RWPE2 (cell line): ENCODE measurements around the gene RPL27.
"Not testable (repeated sequence)": the region's sequence is repeated elsewhere in the genome, so short reads cannot be mapped to it uniquely, and the experiment has no call there.

ENCODE experiments used
- ATAC-seq: fragments of 200-7000 bp; cut with Tn5 transposase; 3 replicates; pipeline ENCODE4 v1.9.1; 2021; ENCODE audit warnings: low read depth
- DNase-seq: peaks from one replicate; pipeline ENCODE4 v3.0.0-alpha.2; 2020; ENCODE audit warnings: low spot score
- H3K27ac ChIP-seq: fragments of 450-650 bp; 2 replicates; pipeline ENCODE4 v1.5.1; 2017; ENCODE audit warnings: mild to moderate bottlenecking; ENCODE audit not compliant: poor library complexity, severe bottlenecking
- H3K27me3 ChIP-seq: fragments of 250-450 bp; sonication (Bioruptor Pico); 2 replicates; pipeline ENCODE4 v1.5.1; 2021; ENCODE audit warnings: mild to moderate bottlenecking, moderate library complexity; ENCODE audit not compliant: insufficient read depth, poor library complexity, severe bottlenecking
- H3K36me3 ChIP-seq: fragments of 250-450 bp; sonication (Bioruptor Pico); 2 replicates; pipeline ENCODE4 v1.5.1; 2020; ENCODE audit warnings: low read depth, mild to moderate bottlenecking, moderate library complexity
- H3K4me1 ChIP-seq: fragments of 250-450 bp; sonication (Bioruptor Pico); 2 replicates; pipeline ENCODE4 v1.5.1; 2021; ENCODE audit warnings: mild to moderate bottlenecking, moderate library complexity; ENCODE audit not compliant: insufficient read depth, poor library complexity, severe bottlenecking
- H3K4me3 ChIP-seq: fragments of 250-450 bp; sonication (Bioruptor Pico); 2 replicates; pipeline ENCODE4 v1.5.1; 2021; ENCODE audit warnings: mild to moderate bottlenecking, moderate library complexity; ENCODE audit not compliant: severe bottlenecking
- H3K9me3 ChIP-seq: fragments of 250-450 bp; sonication (Bioruptor Pico); 2 replicates; pipeline ENCODE4 v1.5.1; 2021; ENCODE audit warnings: mild to moderate bottlenecking, moderate library complexity; ENCODE audit not compliant: severe bottlenecking
- TF ChIP-seq, protein P1 (sequence below): fragments of 450-650 bp; IDR thresholded peaks from one replicate; pipeline ENCODE4 v1.5.1; 2017; ENCODE audit warnings: mild to moderate bottlenecking, moderate library complexity; ENCODE audit not compliant: poor library complexity, severe bottlenecking

Gene RPL27

DNA sequence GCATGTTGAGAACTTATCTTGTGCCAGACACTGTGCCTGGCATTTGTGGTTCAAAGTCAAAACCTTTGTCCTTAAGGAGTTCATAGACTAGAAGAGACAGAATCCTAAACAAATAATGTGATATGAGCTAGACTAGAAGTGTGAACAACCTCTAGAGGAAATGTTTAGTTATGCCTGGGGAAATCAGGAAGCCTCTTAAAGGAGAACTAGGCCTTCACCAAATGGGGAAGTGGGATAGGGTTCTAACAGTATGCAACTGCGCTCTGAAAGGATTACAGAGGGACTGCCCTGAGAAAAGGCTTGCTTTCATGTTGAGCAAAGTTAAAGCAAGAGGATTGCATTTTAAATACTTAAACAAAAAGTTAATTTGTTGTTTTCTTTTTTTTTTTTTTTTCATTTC is 13.0 kb upstream of the RPL27 start:
- DNase-seq: no peak
- peaks cover 23% of the 10 kb centered on the region for H3K4me1 ChIP-seq
- no peak for ATAC-seq
- H3K4me3 ChIP-seq: no peak overlapping the region
- peaks cover 59% of the 10 kb centered on the region for H3K36me3 ChIP-seq
- no peak overlapping the region for H3K27ac ChIP-seq
- TF ChIP-seq, protein P1, sequence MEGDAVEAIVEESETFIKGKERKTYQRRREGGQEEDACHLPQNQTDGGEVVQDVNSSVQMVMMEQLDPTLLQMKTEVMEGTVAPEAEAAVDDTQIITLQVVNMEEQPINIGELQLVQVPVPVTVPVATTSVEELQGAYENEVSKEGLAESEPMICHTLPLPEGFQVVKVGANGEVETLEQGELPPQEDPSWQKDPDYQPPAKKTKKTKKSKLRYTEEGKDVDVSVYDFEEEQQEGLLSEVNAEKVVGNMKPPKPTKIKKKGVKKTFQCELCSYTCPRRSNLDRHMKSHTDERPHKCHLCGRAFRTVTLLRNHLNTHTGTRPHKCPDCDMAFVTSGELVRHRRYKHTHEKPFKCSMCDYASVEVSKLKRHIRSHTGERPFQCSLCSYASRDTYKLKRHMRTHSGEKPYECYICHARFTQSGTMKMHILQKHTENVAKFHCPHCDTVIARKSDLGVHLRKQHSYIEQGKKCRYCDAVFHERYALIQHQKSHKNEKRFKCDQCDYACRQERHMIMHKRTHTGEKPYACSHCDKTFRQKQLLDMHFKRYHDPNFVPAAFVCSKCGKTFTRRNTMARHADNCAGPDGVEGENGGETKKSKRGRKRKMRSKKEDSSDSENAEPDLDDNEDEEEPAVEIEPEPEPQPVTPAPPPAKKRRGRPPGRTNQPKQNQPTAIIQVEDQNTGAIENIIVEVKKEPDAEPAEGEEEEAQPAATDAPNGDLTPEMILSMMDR: no peak
- H3K27me3 ChIP-seq: no peaks in the 10 kb centered on the region
- H3K9me3 ChIP-seq: no peaks in the 10 kb centered on the region

DNA sequence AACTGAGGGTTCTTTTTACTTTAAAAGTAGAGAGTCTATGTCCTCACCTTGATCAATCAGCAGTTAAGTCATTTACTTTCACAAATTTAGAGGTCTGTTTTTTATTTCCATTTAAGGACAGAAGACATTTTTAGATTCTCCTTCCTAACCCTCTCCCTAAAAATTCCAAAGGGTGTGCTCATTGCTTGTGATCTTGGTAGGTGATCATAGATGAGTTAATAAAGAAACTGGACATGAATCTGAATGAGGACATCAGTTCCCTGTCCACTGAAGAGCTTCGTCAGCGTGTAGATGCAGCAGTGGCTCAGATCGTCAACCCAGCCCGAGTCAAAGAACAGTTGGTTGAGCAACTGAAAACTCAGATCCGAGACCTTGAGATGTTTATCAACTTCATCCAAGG is 9.1 kb upstream of the RPL27 start:
- no peak for DNase-seq
- Histone ChIP-seq H3K36me3 (peaks cover 70% of the 10 kb centered on the region), H3K4me3 (no peak overlapping the region), H3K27me3 (no peaks in the 10 kb centered on the region), H3K27ac (peak overlapping the region; percentile 99), H3K9me3 (no peaks in the 10 kb centered on the region), H3K4me1 (peaks cover 31% of the 10 kb centered on the region)
- TF ChIP-seq, protein P1: no peak
- no peak; the same call in 2 of the 3 replicates for ATAC-seq

DNA sequence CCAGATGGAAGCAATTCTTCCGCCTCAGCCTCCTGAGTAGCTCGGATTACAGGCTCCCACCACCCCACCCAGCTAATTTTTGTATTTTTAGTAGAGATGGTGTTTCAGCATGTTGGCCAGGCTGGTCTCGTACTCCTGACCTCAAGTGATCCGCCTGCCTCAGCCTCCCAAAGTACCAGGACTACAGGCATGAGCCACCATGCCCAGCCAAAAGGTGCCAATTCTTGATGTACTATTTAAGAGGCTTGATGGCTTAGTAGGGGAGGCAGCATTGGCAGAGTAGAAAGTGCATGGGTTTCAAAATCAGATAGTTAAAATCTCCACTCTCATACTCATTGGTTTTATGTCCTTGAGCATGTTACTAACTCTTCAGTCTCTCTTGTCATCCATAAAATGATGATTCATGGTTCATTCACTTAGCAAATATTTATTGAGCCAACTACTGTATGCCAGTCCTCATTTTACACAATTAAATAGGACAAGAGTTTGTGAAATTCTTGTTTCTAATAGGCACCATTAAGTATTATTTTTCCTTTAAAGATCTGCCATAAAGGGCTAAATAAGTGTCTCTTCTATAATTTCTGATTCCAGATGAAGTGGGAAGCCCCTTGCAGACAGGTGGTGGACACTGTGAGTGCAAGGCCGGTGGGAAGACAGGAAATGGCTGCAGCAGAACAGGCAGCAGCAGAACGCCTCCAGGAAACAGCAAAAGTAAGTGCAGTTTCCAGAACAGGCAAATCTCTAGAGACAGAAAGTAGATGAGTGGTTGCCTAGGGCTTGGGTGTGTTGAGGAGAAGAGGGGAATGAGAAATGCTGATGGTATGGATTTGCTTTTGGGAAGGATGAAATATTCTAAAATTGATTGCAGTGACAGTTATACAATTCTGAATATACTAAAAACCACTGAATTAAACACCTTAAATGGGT is 8.2 kb upstream of the RPL27 start:
- ATAC-seq (peak; percentile 83), DNase-seq (no peak)
- no peaks in the 10 kb centered on the region for H3K27me3 ChIP-seq
- H3K27ac ChIP-seq: peak overlapping the region; percentile 99
- TF ChIP-seq, protein P1: no peak
- H3K4me3 ChIP-seq: no peak overlapping the region
- no peaks in the 10 kb centered on the region for H3K9me3 ChIP-seq
- peaks cover 31% of the 10 kb centered on the region for H3K4me1 ChIP-seq
- peaks cover 68% of the 10 kb centered on the region for H3K36me3 ChIP-seq

DNA sequence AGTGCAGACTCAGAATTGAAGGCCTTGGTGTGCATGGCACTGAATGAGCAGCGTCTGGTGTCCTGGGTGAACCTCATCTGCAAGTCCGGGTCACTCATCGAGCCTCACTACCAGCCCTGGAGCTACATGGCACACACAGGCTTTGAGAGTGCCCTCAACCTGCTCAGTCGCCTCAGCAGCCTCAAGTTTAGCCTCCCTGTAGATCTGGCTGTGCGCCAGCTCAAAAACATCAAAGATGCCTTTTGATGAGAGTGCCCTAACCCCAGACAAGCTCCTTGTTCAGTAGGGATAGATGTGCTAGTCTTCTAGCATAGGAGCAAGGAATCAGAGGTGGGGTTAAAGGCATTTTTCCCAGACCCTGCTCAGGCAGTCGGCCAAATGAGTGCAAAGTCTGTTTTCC is 6.7 kb upstream of the RPL27 start:
- TF ChIP-seq, protein P1: no peak
- peak overlapping the region; percentile 99 for H3K27ac ChIP-seq
- peaks cover 31% of the 10 kb centered on the region for H3K4me1 ChIP-seq
- ATAC-seq (no peak), DNase-seq (no peak)
- H3K4me3 ChIP-seq: no peak overlapping the region
- H3K27me3 ChIP-seq: no peaks in the 10 kb centered on the region
- H3K9me3 ChIP-seq: no peaks in the 10 kb centered on the region
- peaks cover 65% of the 10 kb centered on the region for H3K36me3 ChIP-seq

DNA sequence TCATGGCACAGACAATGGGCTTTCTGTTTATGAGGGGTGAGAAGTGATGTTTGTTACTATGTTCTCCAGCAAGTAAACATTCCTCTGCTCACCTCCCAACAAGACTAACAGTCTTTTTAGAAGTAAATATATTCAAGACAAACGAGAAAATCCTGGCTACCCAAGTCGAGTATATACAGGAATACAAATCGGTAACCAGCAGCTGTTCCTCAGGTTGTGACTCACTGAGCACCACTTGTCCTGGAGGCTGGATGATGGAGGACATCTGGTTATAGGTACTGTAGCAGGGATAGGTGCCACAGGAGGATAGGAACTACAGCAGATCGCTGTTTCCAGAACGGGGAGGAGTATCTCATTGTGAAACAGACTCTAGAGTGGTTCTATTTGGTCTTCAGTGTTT is 5.3 kb upstream of the RPL27 start:
- no peak for DNase-seq
- Histone ChIP-seq H3K4me3 (no peak overlapping the region), H3K27ac (no peak overlapping the region), H3K27me3 (no peaks in the 10 kb centered on the region), H3K4me1 (peaks cover 37% of the 10 kb centered on the region), H3K36me3 (peaks cover 51% of the 10 kb centered on the region), H3K9me3 (no peaks in the 10 kb centered on the region)
- no peak for ATAC-seq
- TF ChIP-seq, protein P1: no peak

DNA sequence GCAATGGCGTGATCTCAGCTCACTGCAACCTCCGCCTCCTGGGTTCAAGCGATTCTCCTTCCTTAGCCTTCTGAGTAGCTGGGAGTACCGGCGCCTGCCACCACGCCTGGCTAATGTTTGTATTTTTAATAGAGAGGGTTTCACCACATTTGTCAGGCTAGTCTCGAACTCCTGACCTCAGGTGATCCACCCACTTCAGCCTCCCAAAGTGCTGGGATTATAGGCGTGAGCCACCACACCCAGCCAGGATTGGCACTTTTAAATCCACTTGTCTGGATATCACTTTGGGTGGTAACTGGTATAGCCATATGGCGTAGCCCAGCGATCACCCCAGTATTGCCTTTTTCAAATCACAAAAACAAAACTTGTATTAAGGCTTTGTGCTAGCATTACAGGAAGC is 4.3 kb upstream of the RPL27 start:
- ATAC-seq, H3K4me3 ChIP-seq, H3K27ac ChIP-seq, H3K9me3 ChIP-seq, DNase-seq, H3K27me3 ChIP-seq: not testable (repeated sequence)
- Histone ChIP-seq H3K36me3 (peaks cover 46% of the 10 kb centered on the region), H3K4me1 (peaks cover 31% of the 10 kb centered on the region)
